Heart right ventricle (tissue), 16 donors: Measurements from ENCODE around the gene MAN1C1. TPM values are rescaled to one million over a fixed set of nuclear protein-coding genes. Genes with fewer than 3 reads are reported as not detected.

Source experiments
- ATAC-seq, 8 donors: fragments of 200-7000 bp; cut with Tn5 transposase; one replicate each; pipeline ENCODE4 v1.9.1; 2020; ENCODE audit warnings: mild to moderate bottlenecking in 8 of 8, moderate library complexity in 8 of 8, moderate number of reproducible peaks in 1 of 8
- DNase-seq, 2 donors: peaks; one replicate each; pipeline ENCODE4 v3.0.0-alpha.2; 2020
- H3K27ac ChIP-seq, 10 donors: fragments of 200-600 bp; sonication (generic) in 2 of 10; one replicate each; pipeline versions ENCODE4 v1.5.0 to v1.8.0; 2020 to 2022; ENCODE audit warnings: mild to moderate bottlenecking in 3 of 10
- H3K27me3 ChIP-seq, 7 donors: fragments of 200-600 bp; one replicate each; pipeline ENCODE4 v1.8.0; 2021 to 2022; ENCODE audit warnings: mild to moderate bottlenecking in 2 of 7
- H3K36me3 ChIP-seq, 9 donors: fragments of 200-600 bp; sonication (generic) in 1 of 9; one replicate each; pipeline versions ENCODE4 v1.5.0 to v1.8.0; 2020 to 2022; ENCODE audit warnings: mild to moderate bottlenecking in 2 of 9
- H3K4me1 ChIP-seq, 9 donors: fragments of 200-600 bp; sonication (generic) in 1 of 9; one replicate each; pipeline versions ENCODE4 v1.5.0 to v1.8.0; 2020 to 2022; ENCODE audit warnings: mild to moderate bottlenecking in 4 of 9
- H3K4me3 ChIP-seq, 10 donors: fragments of 200-600 bp; sonication (generic) in 2 of 10; one replicate each; pipeline versions ENCODE4 v1.5.0 to v1.8.0; 2020 to 2022; ENCODE audit warnings: mild to moderate bottlenecking in 7 of 10, moderate library complexity in 2 of 10
- H3K9me3 ChIP-seq, 11 donors: fragments of 200-600 bp in 10 of 11; sonication (generic) in 2 of 11; one replicate each; pipeline versions ENCODE4 v1.5.0 to v1.8.0; 2013 to 2022; ENCODE audit warnings: mild to moderate bottlenecking in 2 of 11, control low read depth in 1 of 11, moderate library complexity in 1 of 11
- CTCF ChIP-seq, 9 donors: fragments of 200-600 bp; sonication (generic) in 2 of 9; IDR thresholded peaks; one replicate each; pipeline versions ENCODE4 v1.5.0 to v1.8.0; 2021 to 2022; ENCODE audit warnings: antibody characterized with exemption in 9 of 9, mild to moderate bottlenecking in 5 of 9, moderate library complexity in 1 of 9
- WGBS, 2 donors: extraction: QIAGEN DNeasy Blood & Tissue Kit; methylation state at CpG; one replicate each; pipeline ENCODE4 v1.1.7; 2013; ENCODE audit warnings: inconsistent platforms in 1 of 2; 5-methylcytosine and 5-hydroxymethylcytosine counted together
- intact Hi-C, 10 donors: fragments of 100-400 bp; cut with DNase I; formaldehyde crosslinking; loops; one replicate each; pipeline versions ENCODE4 v1.11.1 to v1.14.2; 2022
- polyA plus RNA-seq, 2 donors: library from polyadenylated mRNA; stranded (reverse); fragments of 200-250 nt; gene quantifications; one replicate each; pipeline ENCODE4 v1.2.3, GENCODE V29; 2013
- total RNA-seq, 10 donors: library from RNA; stranded (reverse); fragmentation: NEBNext Ultra II Directional in 3 of 10; extraction: Animal tissue kit (Norgen Biotek cat#: 25700) in 3 of 10; gene quantifications; one replicate each; pipeline versions ENCODE4 v1.2.1 to v1.2.4, GENCODE V29; 2021 to 2023
- donor health status: Arrhythmogenic right ventricular cardiomyopathy.
- donor health status: ischemic (EF 13 %, LVEDD 7.1; RV severe dilation, severe dysfunction).
- donor health status: healthy with polysubstance abuse.
- donor health status: DM: no; HTN: yes; CAD: no.
- donor health status: DM: no; HTN: no; CAD: no.
- donor health status: ischemic (EF 25% LVEDD 6.9; RV normal size, moderate dysfunction).
- donor health status: ischemic (EF 25% LVEDD 5.7; RV mildly dilated, moderate dysfunction).
- donor health status: healthy.
- donor health status: DM: yes; HTN: yes; CAD: no.
- donor health status: Ischemic cardiomyopathy.
- donor health status: ischemic (EF 35%, LVEDD 5.7; RV mildly dilated, moderate dysfunction).
- donor health status: nonischemic (EF 11% LVEDD 7.7; RV severe dilation, severe dysfunction).
- donor health status: DM: yes; HTN: yes; CAD: no.
- donor health status: PGD.
- donor health status: ischemic (EF 29% LVEDD 5.4; RV normal size, mild dysfunction).
- donor health status: nonischemic (EF 23%, LVEDD 6.1; RV moderate dilation, normal function).

MAN1C1 gene
- total and polyA plus RNA-seq, 12 donors = 9.7 to 23.4 (median 13.4) TPM

GRCh38 chr1:25643929-25644328 lies 27.3 kb downstream of the MAN1C1 start:
- Histone ChIP-seq H3K9me3 (peaks cover 0 to 6% (median 0%) of the 10 kb centered on the region in 11 donors), H3K4me1 (peaks cover 2 to 78% (median 51%) of the 10 kb centered on the region in 9 donors), H3K27me3 (no peaks in the 10 kb centered on the region), H3K27ac (no peak overlapping the region), H3K4me3 (no peak overlapping the region), H3K36me3 (peaks cover 0 to 15% (median 0%) of the 10 kb centered on the region in 9 donors)
- no peak for TF ChIP-seq CTCF (IDR thresholded peaks at IDR 0.05)
- ATAC-seq = no peak
- intact Hi-C loops = no loop called here
- DNase-seq = no peak
- 95 to 96% methylated on average over 7 of the region's 7 CpGs for WGBS, 2 donors

GRCh38 chr1:25644962-25645361 lies 28.4 kb downstream of the MAN1C1 start:
- Histone ChIP-seq H3K9me3 (no peaks in the 10 kb centered on the region), H3K4me1 (peaks cover 2 to 82% (median 51%) of the 10 kb centered on the region in 9 donors), H3K4me3 (no peak overlapping the region), H3K27ac (no peak overlapping the region), H3K36me3 (peaks cover 0 to 15% (median 0%) of the 10 kb centered on the region in 9 donors), H3K27me3 (no peaks in the 10 kb centered on the region)
- no peak for TF ChIP-seq CTCF (IDR thresholded peaks at IDR 0.05)
- intact Hi-C loops = no loop called here
- DNase-seq (no peak), ATAC-seq (no peak)
- 76 to 82% methylated on average over 4 of the region's 4 CpGs for WGBS, 2 donors

GRCh38 chr1:25645637-25646400 lies 29.2 kb downstream of the MAN1C1 start:
- peaks cover 0 to 15% (median 0%) of the 10 kb centered on the region in 9 donors for H3K36me3 ChIP-seq
- intact Hi-C loops = no loop called here
- no peaks in the 10 kb centered on the region for H3K9me3 ChIP-seq
- H3K4me3 ChIP-seq = no peak overlapping the region
- WGBS, 2 donors = 86 to 89% methylated on average over 23 of the region's 23 CpGs
- no peaks in the 10 kb centered on the region for H3K27me3 ChIP-seq
- no peak for DNase-seq
- H3K27ac ChIP-seq = no peak overlapping the region
- no peak for TF ChIP-seq CTCF (IDR thresholded peaks at IDR 0.05)
- peaks cover 2 to 75% (median 44%) of the 10 kb centered on the region in 9 donors for H3K4me1 ChIP-seq
- peak in 3 of 8 donors; percentile 11 to 30 (median 19) for ATAC-seq

GRCh38 chr1:25647106-25647505 lies 30.5 kb downstream of the MAN1C1 start:
- ATAC-seq = no peak
- H3K4me1 ChIP-seq = peaks cover 2 to 73% (median 38%) of the 10 kb centered on the region in 9 donors
- 89 to 98% methylated on average over 4 of the region's 4 CpGs for WGBS, 2 donors

More at GRCh38 chr1:25647106-25647505, 30.5 kb downstream of the MAN1C1 start:
- no peak overlapping the region for H3K27ac ChIP-seq
- H3K9me3 ChIP-seq = no peaks in the 10 kb centered on the region
- intact Hi-C loops = no loop called here
- no peak for DNase-seq
- no peaks in the 10 kb centered on the region for H3K27me3 ChIP-seq
- no peak overlapping the region for H3K4me3 ChIP-seq
- TF ChIP-seq CTCF (IDR thresholded peaks at IDR 0.05) = no peak
- H3K36me3 ChIP-seq = peaks cover 0 to 15% (median 0%) of the 10 kb centered on the region in 9 donors
